H9 (cell line): ENCODE measurements around the gene ADGRG2. TPM values are rescaled to one million over a fixed set of nuclear protein-coding genes. Genes with fewer than 3 reads are reported as not detected.

Experiments
- DNase-seq: peaks from one replicate; pipeline ENCODE4 v3.0.0-alpha.2; 2017
- H2AFZ ChIP-seq: one replicate; pipeline ENCODE4 v1.6.1; 2013; ENCODE audit warnings: mild to moderate bottlenecking, low read length, control low read depth, moderate library complexity
- H2AK5ac ChIP-seq: 2 replicates; pipeline ENCODE4 v1.6.1; 2013; ENCODE audit warnings: low read length, control low read depth, mixed read lengths; ENCODE audit not compliant: insufficient read length
- H2BK120ac ChIP-seq: one replicate; pipeline ENCODE4 v1.6.1; 2013; ENCODE audit warnings: low read depth, mild to moderate bottlenecking, low read length, control low read depth, inconsistent platforms; ENCODE audit not compliant: poor library complexity, severe bottlenecking
- H2BK12ac ChIP-seq: 2 replicates; pipeline ENCODE4 v1.6.1; 2013; ENCODE audit warnings: low read length, control low read depth, mixed read lengths, low read depth; ENCODE audit not compliant: insufficient read length
- H2BK15ac ChIP-seq: 2 replicates; pipeline ENCODE4 v1.6.1; 2013; ENCODE audit warnings: low read depth, low read length, control low read depth
- H2BK20ac ChIP-seq: one replicate; pipeline ENCODE4 v1.6.1; 2013; ENCODE audit warnings: low read depth, mild to moderate bottlenecking, low read length, control low read depth, inconsistent platforms; ENCODE audit not compliant: poor library complexity, severe bottlenecking
- H2BK5ac ChIP-seq: 2 replicates; pipeline ENCODE4 v1.6.1; 2013; ENCODE audit warnings: low read length, control low read depth, mixed read lengths; ENCODE audit not compliant: insufficient read length
- H3K14ac ChIP-seq: 2 replicates; pipeline ENCODE4 v1.6.1; 2013; ENCODE audit warnings: low read length, control low read depth; ENCODE audit not compliant: insufficient read depth
- H3K18ac ChIP-seq: 2 replicates; pipeline ENCODE4 v1.6.1; 2013; ENCODE audit warnings: low read depth, mild to moderate bottlenecking, mixed read lengths, low read length, control low read depth; ENCODE audit not compliant: insufficient read length
- H3K23ac ChIP-seq: 2 replicates; pipeline ENCODE4 v1.6.1; 2013; ENCODE audit warnings: low read length, control low read depth, mixed read lengths, low read depth; ENCODE audit not compliant: insufficient read length
- H3K23me2 ChIP-seq: 2 replicates; pipeline ENCODE4 v1.6.1; 2013; ENCODE audit warnings: low read depth, mild to moderate bottlenecking, mixed read lengths, low read length, control low read depth; ENCODE audit not compliant: insufficient read length, poor library complexity, severe bottlenecking
- H3K27ac ChIP-seq: 2 replicates; pipeline ENCODE4 v1.5.1; 2013; ENCODE audit warnings: low read length, control low read depth, mixed read lengths, low read depth; ENCODE audit not compliant: insufficient read length
- H3K27me3 ChIP-seq: 2 replicates; pipeline ENCODE4 v1.6.1; 2013; ENCODE audit warnings: low read length, control low read depth, inconsistent platforms; ENCODE audit not compliant: insufficient read depth
- H3K4ac ChIP-seq: 2 replicates; pipeline ENCODE4 v1.6.1; 2013; ENCODE audit warnings: low read depth, mild to moderate bottlenecking, control low read depth, inconsistent platforms, low read length, moderate library complexity
- H3K4me1 ChIP-seq: 2 replicates; pipeline ENCODE4 v1.6.1; 2013; ENCODE audit warnings: low read length, control low read depth, inconsistent platforms; ENCODE audit not compliant: insufficient read depth
- H3K4me2 ChIP-seq: 2 replicates; pipeline ENCODE4 v1.6.1; 2013; ENCODE audit warnings: low read length, control low read depth, mixed read lengths; ENCODE audit not compliant: insufficient read length, insufficient read depth
- H3K56ac ChIP-seq: 2 replicates; pipeline ENCODE4 v1.6.1; 2013; ENCODE audit warnings: low read depth, mild to moderate bottlenecking, mixed read lengths, low read length, control low read depth; ENCODE audit not compliant: insufficient read length
- H3K79me1 ChIP-seq: 2 replicates; pipeline ENCODE4 v1.6.1; 2013; ENCODE audit warnings: low read depth, mild to moderate bottlenecking, moderate library complexity, low read length, control low read depth, inconsistent platforms; ENCODE audit not compliant: insufficient read depth, poor library complexity, severe bottlenecking
- H3K79me2 ChIP-seq: 2 replicates; pipeline ENCODE4 v1.6.1; 2013; ENCODE audit warnings: low read length, control low read depth, inconsistent platforms; ENCODE audit not compliant: insufficient read depth
- H3K9ac ChIP-seq: 2 replicates; pipeline ENCODE4 v1.6.1; 2013; ENCODE audit warnings: low read length, control low read depth, mixed read lengths; ENCODE audit not compliant: insufficient read length; ENCODE audit errors: extremely low read depth
- H3K9me3 ChIP-seq: one replicate; pipeline ENCODE4 v1.6.1; 2013; ENCODE audit warnings: low read depth, low read length, inconsistent platforms; ENCODE audit not compliant: control insufficient read depth
- H3T11ph ChIP-seq: one replicate; pipeline ENCODE4 v1.6.1; 2013; ENCODE audit warnings: mild to moderate bottlenecking, low read length, control low read depth, inconsistent platforms
- H4K20me1 ChIP-seq: one replicate; pipeline ENCODE4 v1.6.1; 2013; ENCODE audit not compliant: control insufficient read depth, insufficient read length, insufficient read depth
- H4K5ac ChIP-seq: 2 replicates; pipeline ENCODE4 v1.6.1; 2013; ENCODE audit warnings: low read depth, mild to moderate bottlenecking, mixed read lengths, low read length, control low read depth; ENCODE audit not compliant: insufficient read length
- H4K8ac ChIP-seq: replicated peaks from 2 replicates; pipeline ENCODE4 v1.6.1; 2013; ENCODE audit warnings: low read length, control low read depth, mixed read lengths, low read depth; ENCODE audit not compliant: insufficient read length
- H4K91ac ChIP-seq: 2 replicates; pipeline ENCODE4 v1.6.1; 2013; ENCODE audit warnings: low read depth, mild to moderate bottlenecking, moderate library complexity, mixed read lengths, low read length, control low read depth; ENCODE audit not compliant: insufficient read length
- H3K27ac Mint-ChIP-seq, 3 experiments: 2 replicates in 2 of 3; 3 replicates in 1 of 3; pipeline ENCODE4 v1.8.0; 2020 to 2021; ENCODE audit warnings: mixed read lengths in 3 of 3, mild to moderate bottlenecking in 1 of 3, moderate library complexity in 1 of 3
- H3K27me3 Mint-ChIP-seq: 2 replicates; pipeline ENCODE4 v1.8.0; 2021; ENCODE audit warnings: low read depth, mild to moderate bottlenecking, moderate library complexity, mixed read lengths
- H3K36me3 Mint-ChIP-seq, 3 experiments: 2 replicates in 2 of 3; 3 replicates in 1 of 3; pipeline ENCODE4 v1.8.0; 2020 to 2021; ENCODE audit warnings: low read depth in 3 of 3, mixed read lengths in 3 of 3; ENCODE audit not compliant: insufficient read depth in 1 of 3
- H3K4me1 Mint-ChIP-seq, 2 experiments: 2 replicates each; pipeline ENCODE4 v1.8.0; 2020; ENCODE audit warnings: mixed read lengths in 2 of 2
- H3K4me3 Mint-ChIP-seq, 2 experiments: 2 replicates in 1 of 2; 3 replicates in 1 of 2; pipeline ENCODE4 v1.8.0; 2020 to 2021; ENCODE audit warnings: mild to moderate bottlenecking in 2 of 2, mixed read lengths in 2 of 2, moderate library complexity in 1 of 2
- H3K9me3 Mint-ChIP-seq, 2 experiments: 2 replicates in 1 of 2; 3 replicates in 1 of 2; pipeline ENCODE4 v1.8.0; 2020; ENCODE audit warnings: mild to moderate bottlenecking in 2 of 2, mixed read lengths in 2 of 2, moderate library complexity in 1 of 2
- WGBS: extraction: QIAGEN DNeasy Blood & Tissue Kit; methylation state at CpG from one replicate; pipeline ENCODE4 v1.1.7; 2013; ENCODE audit warnings: missing lambda C conversion rate, low lambda C conversion rate, mixed read lengths; ENCODE audit not compliant: insufficient read length; ENCODE audit errors: extremely low coverage; 5-methylcytosine and 5-hydroxymethylcytosine counted together
- total RNA-seq: library from RNA; stranded (reverse); gene quantifications from 2 replicates; pipeline ENCODE4 v1.2.1, GENCODE V29; 2021
- TF ChIP-seq, protein P1 (sequence below): fragments of 200-600 bp; sonication (generic); conservative IDR thresholded peaks from 3 replicates; pipeline ENCODE4 v1.8.0; 2021; ENCODE audit warnings: antibody characterized with exemption, mild to moderate bottlenecking

ADGRG2 gene
- total RNA-seq, 1 experiment from 2014 or later, result 6.8 TPM

DNA sequence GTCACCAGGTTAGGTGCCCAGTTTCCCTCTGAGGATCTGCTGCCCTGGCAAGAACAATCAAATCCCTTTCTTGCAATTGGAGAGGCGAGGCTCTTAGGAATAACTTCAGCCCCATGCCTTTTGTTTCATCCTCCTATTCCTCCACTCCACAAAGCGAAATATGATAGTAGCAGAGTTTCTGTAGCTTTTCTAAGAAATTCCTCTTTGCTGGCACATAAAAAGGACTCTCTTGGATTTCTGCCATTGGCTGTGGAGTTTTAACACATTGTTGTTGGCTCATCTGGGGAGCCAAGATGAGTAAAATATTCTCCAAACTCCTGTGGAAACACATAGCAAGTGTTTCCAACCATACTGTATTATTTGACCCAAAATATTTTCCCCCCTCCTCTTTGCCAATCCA, 11.0 kb upstream of the ADGRG2 start:
- Histone ChIP-seq H2BK12ac (no peak overlapping the region), H3K79me2 (no peaks in the 10 kb centered on the region), H3K79me1 (no peaks in the 10 kb centered on the region), H3K9ac (no peak overlapping the region), H3K9me3 (peaks cover 4% of the 10 kb centered on the region), H4K8ac (no peak overlapping the region), H3K23ac (no peak overlapping the region), H3K4me1 (no peaks in the 10 kb centered on the region), H4K91ac (no peak overlapping the region), H4K20me1 (no peaks in the 10 kb centered on the region), H3K23me2 (no peaks in the 10 kb centered on the region), H2BK120ac (no peak overlapping the region), H3K27me3 (no peaks in the 10 kb centered on the region), H2BK5ac (no peak overlapping the region), H4K5ac (no peak overlapping the region), H2BK20ac (no peak overlapping the region), H3K4ac (no peak overlapping the region), H3K18ac (no peak overlapping the region), H3K56ac (no peak overlapping the region), H2AK5ac (no peak overlapping the region), H3K14ac (no peak overlapping the region), H2AFZ (no peak overlapping the region), H2BK15ac (no peak overlapping the region), H3K27ac (no peak overlapping the region), H3K4me2 (no peak overlapping the region), H3T11ph (no peak overlapping the region)
- Mint-ChIP-seq H3K27ac (no peak overlapping the region), H3K4me3 (no peak overlapping the region), H3K9me3 (peaks cover 64 to 72% of the 10 kb centered on the region in 2 experiments), H3K27me3 (peaks cover 3% of the 10 kb centered on the region), H3K4me1 (peaks cover 5 to 11% of the 10 kb centered on the region in 2 experiments), H3K36me3 (peaks cover 0 to 8% (median 2%) of the 10 kb centered on the region in 3 experiments; a peak in 4 of 7 replicates)
- no CpG with 5 or more reads among the region's 2 CpGs for WGBS
- no peak for DNase-seq
- TF ChIP-seq, protein P1, sequence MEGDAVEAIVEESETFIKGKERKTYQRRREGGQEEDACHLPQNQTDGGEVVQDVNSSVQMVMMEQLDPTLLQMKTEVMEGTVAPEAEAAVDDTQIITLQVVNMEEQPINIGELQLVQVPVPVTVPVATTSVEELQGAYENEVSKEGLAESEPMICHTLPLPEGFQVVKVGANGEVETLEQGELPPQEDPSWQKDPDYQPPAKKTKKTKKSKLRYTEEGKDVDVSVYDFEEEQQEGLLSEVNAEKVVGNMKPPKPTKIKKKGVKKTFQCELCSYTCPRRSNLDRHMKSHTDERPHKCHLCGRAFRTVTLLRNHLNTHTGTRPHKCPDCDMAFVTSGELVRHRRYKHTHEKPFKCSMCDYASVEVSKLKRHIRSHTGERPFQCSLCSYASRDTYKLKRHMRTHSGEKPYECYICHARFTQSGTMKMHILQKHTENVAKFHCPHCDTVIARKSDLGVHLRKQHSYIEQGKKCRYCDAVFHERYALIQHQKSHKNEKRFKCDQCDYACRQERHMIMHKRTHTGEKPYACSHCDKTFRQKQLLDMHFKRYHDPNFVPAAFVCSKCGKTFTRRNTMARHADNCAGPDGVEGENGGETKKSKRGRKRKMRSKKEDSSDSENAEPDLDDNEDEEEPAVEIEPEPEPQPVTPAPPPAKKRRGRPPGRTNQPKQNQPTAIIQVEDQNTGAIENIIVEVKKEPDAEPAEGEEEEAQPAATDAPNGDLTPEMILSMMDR, result no peak
